ENCODE results near the gene CHFR.
"Not testable (repeated sequence)": the region's sequence is repeated elsewhere in the genome, so short reads cannot be mapped to it uniquely, and the experiment has no call there.

Gene CHFR

DNA sequence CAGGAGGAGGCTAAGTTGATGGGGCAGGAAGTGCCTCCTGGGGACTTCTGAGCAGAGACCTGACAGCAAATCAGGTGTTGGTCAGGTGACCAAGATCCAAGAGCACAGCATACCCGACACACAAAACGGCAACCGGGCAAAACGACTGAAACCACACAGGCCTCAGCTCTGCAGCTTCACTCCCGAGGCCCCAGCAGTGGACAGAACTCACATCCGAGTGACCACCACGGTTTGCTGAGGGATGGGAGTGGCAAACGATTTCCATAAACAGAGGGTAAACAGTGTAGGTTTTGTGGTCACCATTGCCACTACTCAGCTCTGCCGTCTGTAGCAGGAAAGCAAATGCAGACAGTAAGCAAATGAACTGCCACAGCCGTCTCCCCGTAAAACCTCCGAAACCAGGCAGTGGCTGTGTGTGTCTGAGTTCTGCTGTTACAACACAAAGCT, 14.4 kb downstream of the CHFR start:
- Histone ChIP-seq H3K27me3 (ENCODE audit: control insufficient read depth, insufficient read depth, low read length) (no peaks in the 10 kb centered on the region), H3K4me1 (ENCODE audit: control insufficient read depth, insufficient read depth, low read length) (no peaks in the 10 kb centered on the region), H3K9me3 (ENCODE audit: control insufficient read depth, low read length) (no peaks in the 10 kb centered on the region), H3K4me3 (ENCODE audit: low read length) (no peak overlapping the region), H3K9ac (ENCODE audit: low read length) (no peak overlapping the region), H3K36me3 (ENCODE audit: control insufficient read depth, insufficient read depth, low read length) (peaks cover 16% of the 10 kb centered on the region)

DNA sequence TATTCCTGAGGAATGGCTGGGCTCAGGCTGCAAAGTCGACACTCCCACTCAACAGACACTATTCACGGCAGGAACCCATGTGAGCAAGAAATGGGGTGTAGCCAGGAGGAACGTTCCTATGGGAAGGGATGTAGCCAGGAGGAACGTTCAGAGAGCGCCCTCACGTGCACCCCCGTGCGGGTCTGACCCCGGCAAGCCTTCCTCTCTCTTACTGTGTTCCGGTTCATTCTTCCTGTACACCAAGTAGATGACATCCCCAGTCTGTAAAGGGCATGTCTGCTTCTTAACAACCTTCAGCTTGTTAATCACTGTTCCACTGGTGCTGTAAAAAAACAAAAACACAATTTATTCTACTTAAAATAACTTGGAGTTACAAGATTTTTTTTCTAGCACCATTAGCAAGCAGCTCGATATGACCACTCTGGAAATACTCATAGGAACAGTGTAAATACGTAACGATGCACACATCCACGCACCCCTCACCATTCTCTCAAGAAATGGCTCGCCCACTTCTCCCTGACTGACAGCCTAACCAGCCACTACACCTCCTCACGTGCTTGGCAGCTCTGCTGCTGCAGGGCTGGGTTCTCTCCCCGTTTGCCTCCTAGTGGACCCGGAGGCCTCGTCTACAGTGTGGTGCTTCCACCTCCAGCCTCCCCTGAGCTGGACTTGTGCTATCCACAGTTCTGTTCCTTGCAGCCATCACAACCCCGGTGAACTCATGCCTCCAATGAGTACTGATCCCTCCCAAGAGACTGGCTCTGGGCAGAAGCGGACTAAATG, 15.1 kb downstream of the CHFR start:
- no peaks in the 10 kb centered on the region for H3K9me3 ChIP-seq (ENCODE audit: control insufficient read depth, low read length)
- H3K4me1 ChIP-seq (ENCODE audit: control insufficient read depth, insufficient read depth, low read length), result no peaks in the 10 kb centered on the region
- H3K4me3 ChIP-seq (ENCODE audit: low read length), result no peak overlapping the region
- H3K36me3 ChIP-seq (ENCODE audit: control insufficient read depth, insufficient read depth, low read length), result peaks cover 17% of the 10 kb centered on the region
- no peak overlapping the region for H3K9ac ChIP-seq (ENCODE audit: low read length)
- no peaks in the 10 kb centered on the region for H3K27me3 ChIP-seq (ENCODE audit: control insufficient read depth, insufficient read depth, low read length)

GRCh38 chr12:132869551-132869950, 17.9 kb downstream of the CHFR start:
- Histone ChIP-seq H3K36me3 (ENCODE audit: control insufficient read depth, insufficient read depth, low read length) (peaks cover 20% of the 10 kb centered on the region), H3K9me3 (ENCODE audit: control insufficient read depth, low read length) (no peaks in the 10 kb centered on the region), H3K4me1 (ENCODE audit: control insufficient read depth, insufficient read depth, low read length) (no peaks in the 10 kb centered on the region), H3K4me3 (ENCODE audit: low read length) (no peak overlapping the region), H3K9ac (ENCODE audit: low read length) (no peak overlapping the region), H3K27me3 (ENCODE audit: control insufficient read depth, insufficient read depth, low read length) (no peaks in the 10 kb centered on the region)

DNA sequence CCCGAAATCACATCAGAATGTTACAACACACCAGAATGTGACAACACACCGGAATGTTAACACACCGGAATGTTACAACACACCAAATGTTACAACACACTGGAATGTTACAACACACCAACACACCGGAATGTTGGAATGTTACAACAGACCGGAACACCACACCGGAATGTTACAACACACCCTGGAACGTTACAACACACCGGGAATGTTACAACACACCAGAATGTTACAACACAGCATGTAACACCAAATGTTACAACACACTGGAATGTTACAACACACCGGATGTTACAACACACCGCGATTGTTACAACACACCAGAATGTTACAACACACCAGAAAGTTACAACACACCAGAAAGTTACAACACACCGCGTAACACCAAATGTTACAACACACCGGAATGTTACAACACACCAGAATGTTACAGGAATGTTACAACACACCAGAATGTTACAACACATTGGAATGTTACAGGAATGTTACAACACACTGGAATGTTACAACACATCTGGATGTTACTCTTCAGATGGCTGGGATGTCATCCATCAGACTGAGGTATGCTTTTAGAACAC, 21.1 kb downstream of the CHFR start:
- H3K4me3 ChIP-seq (ENCODE audit: low read length), result no peak overlapping the region
- no peaks in the 10 kb centered on the region for H3K9me3 ChIP-seq (ENCODE audit: control insufficient read depth, low read length)
- peaks cover 13% of the 10 kb centered on the region for H3K36me3 ChIP-seq (ENCODE audit: control insufficient read depth, insufficient read depth, low read length)
- no peaks in the 10 kb centered on the region for H3K4me1 ChIP-seq (ENCODE audit: control insufficient read depth, insufficient read depth, low read length)
- no peak overlapping the region for H3K9ac ChIP-seq (ENCODE audit: low read length)
- no peaks in the 10 kb centered on the region for H3K27me3 ChIP-seq (ENCODE audit: control insufficient read depth, insufficient read depth, low read length)

DNA sequence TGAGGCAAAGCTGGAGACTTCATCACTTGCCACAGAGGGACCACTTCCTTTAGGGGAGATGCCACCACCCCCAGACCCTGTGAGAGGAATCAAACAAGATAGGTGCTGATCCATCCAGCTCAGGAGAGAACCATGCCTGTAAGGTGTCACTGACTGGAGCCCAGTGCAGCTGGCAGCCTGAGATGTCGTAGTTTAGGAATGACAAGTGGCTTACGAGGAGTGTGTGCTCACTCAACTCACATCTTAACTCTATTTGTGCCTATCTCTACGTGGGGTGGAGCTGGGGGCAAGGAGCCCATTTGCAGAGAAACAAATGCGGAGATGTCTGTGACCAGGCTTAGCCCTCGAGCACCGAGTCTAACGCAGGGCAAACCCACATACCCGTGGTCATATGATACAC, 25.8 kb downstream of the CHFR start:
- no peaks in the 10 kb centered on the region for H3K27me3 ChIP-seq (ENCODE audit: control insufficient read depth, insufficient read depth, low read length)
- no peaks in the 10 kb centered on the region for H3K9me3 ChIP-seq (ENCODE audit: control insufficient read depth, low read length)
- peaks cover 18% of the 10 kb centered on the region for H3K36me3 ChIP-seq (ENCODE audit: control insufficient read depth, insufficient read depth, low read length)
- H3K9ac ChIP-seq (ENCODE audit: low read length), result no peak overlapping the region
- peaks cover 5% of the 10 kb centered on the region for H3K4me1 ChIP-seq (ENCODE audit: control insufficient read depth, insufficient read depth, low read length)
- H3K4me3 ChIP-seq (ENCODE audit: low read length), result no peak overlapping the region

- Histone ChIP-seq H3K27me3 (ENCODE audit: control insufficient read depth, insufficient read depth, low read length) (no peaks in the 10 kb centered on the region), H3K9me3 (ENCODE audit: control insufficient read depth, low read length) (no peaks in the 10 kb centered on the region), H3K36me3 (ENCODE audit: control insufficient read depth, insufficient read depth, low read length) (peaks cover 22% of the 10 kb centered on the region), H3K4me3 (ENCODE audit: low read length) (no peak overlapping the region), H3K4me1 (ENCODE audit: control insufficient read depth, insufficient read depth, low read length) (peaks cover 5% of the 10 kb centered on the region), H3K9ac (ENCODE audit: low read length) (no peak overlapping the region)
Measured at GRCh38 chr12:132858718-132859266, 28.6 kb downstream of the CHFR start.

DNA sequence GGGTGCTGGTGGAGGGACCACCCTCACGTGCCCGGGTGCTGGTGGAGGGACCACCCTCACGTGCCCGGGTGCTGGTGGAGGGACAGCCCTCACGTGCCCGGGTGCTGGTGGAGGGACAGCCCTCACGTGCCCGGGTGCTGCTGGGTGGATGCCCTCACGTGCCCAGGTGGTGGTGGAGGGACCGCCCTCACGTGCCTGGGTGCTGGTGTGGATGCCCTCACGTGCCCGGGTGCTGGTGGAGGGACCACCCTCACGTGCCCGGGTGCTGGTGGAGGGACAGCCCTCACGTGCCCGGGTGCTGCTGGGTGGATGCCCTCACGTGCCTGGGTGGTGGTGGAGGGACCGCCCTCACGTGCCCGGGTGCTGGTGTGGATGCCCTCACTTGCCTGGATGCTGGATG, 30.4 kb downstream of the CHFR start:
- H3K36me3 ChIP-seq (ENCODE audit: control insufficient read depth, insufficient read depth, low read length), result peaks cover 22% of the 10 kb centered on the region
- not testable (repeated sequence) for H3K9ac ChIP-seq (ENCODE audit: low read length); H3K27me3 ChIP-seq (ENCODE audit: control insufficient read depth, insufficient read depth, low read length); H3K9me3 ChIP-seq (ENCODE audit: control insufficient read depth, low read length); H3K4me1 ChIP-seq (ENCODE audit: control insufficient read depth, insufficient read depth, low read length); H3K4me3 ChIP-seq (ENCODE audit: low read length)

DNA sequence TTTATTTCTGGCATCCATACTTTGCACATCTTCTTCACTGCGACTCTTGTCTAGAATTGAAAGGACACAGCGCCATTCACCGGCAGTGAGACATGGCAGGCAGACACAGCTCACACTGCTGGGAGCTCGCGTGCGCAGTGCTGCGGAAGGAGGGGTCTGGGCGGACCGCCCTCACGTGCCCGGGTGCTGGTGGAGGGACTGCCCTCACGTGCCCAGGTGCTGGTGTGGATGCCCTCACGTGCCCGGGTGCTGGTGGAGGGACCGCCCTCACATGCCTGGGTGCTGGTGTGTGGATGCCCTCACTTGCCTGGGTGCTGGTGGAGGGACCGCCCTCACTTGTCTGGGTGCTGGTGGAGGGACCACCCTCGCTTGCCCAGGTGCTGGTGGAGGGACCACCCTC, 30.8 kb downstream of the CHFR start:
- peaks cover 21% of the 10 kb centered on the region for H3K36me3 ChIP-seq (ENCODE audit: control insufficient read depth, insufficient read depth, low read length)
- H3K27me3 ChIP-seq (ENCODE audit: control insufficient read depth, insufficient read depth, low read length), result no peaks in the 10 kb centered on the region
- no peaks in the 10 kb centered on the region for H3K9me3 ChIP-seq (ENCODE audit: control insufficient read depth, low read length)
- H3K4me1 ChIP-seq (ENCODE audit: control insufficient read depth, insufficient read depth, low read length), result peaks cover 5% of the 10 kb centered on the region
- no peak overlapping the region for H3K4me3 ChIP-seq (ENCODE audit: low read length)
- no peak overlapping the region for H3K9ac ChIP-seq (ENCODE audit: low read length)

DNA sequence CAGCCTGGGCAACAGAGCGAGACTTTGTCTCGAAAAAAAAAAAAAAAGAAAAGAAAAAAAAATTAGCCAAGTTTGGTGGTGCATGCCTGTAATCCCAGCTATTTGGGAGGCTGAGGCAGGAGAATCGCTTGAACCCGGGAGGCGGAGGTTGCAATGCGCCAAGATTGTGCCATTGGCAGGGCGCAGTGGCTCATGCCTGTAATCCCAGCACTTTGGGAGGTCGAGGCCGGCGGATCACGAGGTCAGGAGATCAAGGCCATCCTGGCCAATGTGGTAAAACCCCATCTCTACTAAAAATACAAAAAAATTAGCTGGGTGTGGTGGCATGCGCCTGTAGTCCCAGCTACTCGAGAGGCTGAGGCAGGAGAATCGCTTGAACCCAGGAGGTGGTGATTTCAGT, 32.2 kb downstream of the CHFR start:
- H3K36me3 ChIP-seq (ENCODE audit: control insufficient read depth, insufficient read depth, low read length), result peaks cover 22% of the 10 kb centered on the region
- not testable (repeated sequence) for H3K9me3 ChIP-seq (ENCODE audit: control insufficient read depth, low read length); H3K27me3 ChIP-seq (ENCODE audit: control insufficient read depth, insufficient read depth, low read length); H3K4me3 ChIP-seq (ENCODE audit: low read length); H3K9ac ChIP-seq (ENCODE audit: low read length); H3K4me1 ChIP-seq (ENCODE audit: control insufficient read depth, insufficient read depth, low read length)

DNA sequence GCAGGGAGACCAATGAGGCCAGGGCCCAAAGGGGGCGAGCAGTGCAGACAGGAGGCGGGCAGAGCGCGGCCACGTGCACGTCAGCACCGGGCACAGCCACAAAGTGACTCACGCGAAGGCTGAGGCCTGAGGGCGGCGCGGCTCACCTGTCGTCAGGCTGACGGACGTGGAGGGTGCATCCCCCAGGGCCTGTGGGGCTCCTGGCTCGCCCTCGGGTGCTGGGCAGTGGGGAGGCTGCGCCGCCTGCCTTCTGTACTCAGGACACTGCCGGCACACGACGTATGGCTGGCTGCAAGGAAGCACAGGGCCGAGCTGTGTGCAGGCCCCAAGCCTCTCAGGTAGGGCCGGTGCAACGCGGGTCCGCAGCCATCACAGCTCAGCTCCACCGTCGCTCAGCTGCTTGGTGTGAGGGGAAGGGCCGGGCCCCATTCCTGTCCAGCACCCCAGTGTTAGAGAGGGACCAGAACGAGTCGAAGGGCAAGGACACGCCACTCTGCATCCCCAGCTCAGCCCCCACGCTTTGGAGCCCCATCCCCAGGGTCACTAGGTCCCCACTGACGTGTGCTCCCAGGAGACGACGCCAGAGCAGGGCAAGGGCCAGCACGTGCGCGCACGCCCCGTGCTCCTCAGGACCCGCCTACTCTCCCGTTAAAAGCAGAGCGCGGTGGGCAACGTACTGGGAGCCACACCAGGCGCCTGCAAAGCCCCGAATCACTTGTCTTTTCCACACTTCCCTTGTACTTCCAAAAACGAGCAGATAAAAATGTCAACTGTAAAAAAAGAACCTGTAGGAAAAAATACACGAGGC, 33.9 kb downstream of the CHFR start:
- Histone ChIP-seq H3K36me3 (ENCODE audit: control insufficient read depth, insufficient read depth, low read length) (peaks cover 22% of the 10 kb centered on the region), H3K4me3 (ENCODE audit: low read length) (no peak overlapping the region), H3K9ac (ENCODE audit: low read length) (no peak overlapping the region), H3K4me1 (ENCODE audit: control insufficient read depth, insufficient read depth, low read length) (peaks cover 5% of the 10 kb centered on the region), H3K27me3 (ENCODE audit: control insufficient read depth, insufficient read depth, low read length) (no peaks in the 10 kb centered on the region), H3K9me3 (ENCODE audit: control insufficient read depth, low read length) (no peaks in the 10 kb centered on the region)

GRCh38 chr12:132852496-132852895, 34.9 kb downstream of the CHFR start:
- no peaks in the 10 kb centered on the region for H3K9me3 ChIP-seq (ENCODE audit: control insufficient read depth, low read length)
- H3K4me1 ChIP-seq (ENCODE audit: control insufficient read depth, insufficient read depth, low read length), result no peaks in the 10 kb centered on the region
- H3K36me3 ChIP-seq (ENCODE audit: control insufficient read depth, insufficient read depth, low read length), result peaks cover 24% of the 10 kb centered on the region
- H3K27me3 ChIP-seq (ENCODE audit: control insufficient read depth, insufficient read depth, low read length), result no peaks in the 10 kb centered on the region
- H3K4me3 ChIP-seq (ENCODE audit: low read length), result no peak overlapping the region
- H3K9ac ChIP-seq (ENCODE audit: low read length), result no peak overlapping the region

DNA sequence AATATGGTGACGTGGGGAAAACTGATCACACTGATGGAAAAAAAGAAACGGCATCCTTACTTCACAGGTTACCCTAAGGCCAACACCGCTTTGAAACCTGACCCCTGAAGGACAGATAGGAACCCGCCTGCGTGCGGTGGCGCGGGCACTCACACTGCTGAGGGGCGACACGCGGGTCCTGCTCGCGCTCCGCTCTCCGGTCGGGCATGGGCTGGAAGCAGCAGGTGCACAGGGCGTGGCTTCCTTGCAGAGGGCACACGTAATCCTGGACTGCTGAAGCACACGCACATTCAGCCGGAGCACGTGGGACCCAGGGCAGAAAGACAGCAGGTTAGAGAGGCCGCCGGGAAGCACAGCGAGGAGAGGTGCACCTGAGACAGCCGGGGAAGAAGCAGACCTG, 35.9 kb downstream of the CHFR start:
- H3K36me3 ChIP-seq (ENCODE audit: control insufficient read depth, insufficient read depth, low read length), result peaks cover 26% of the 10 kb centered on the region
- no peaks in the 10 kb centered on the region for H3K4me1 ChIP-seq (ENCODE audit: control insufficient read depth, insufficient read depth, low read length)
- H3K4me3 ChIP-seq (ENCODE audit: low read length), result no peak overlapping the region
- no peaks in the 10 kb centered on the region for H3K27me3 ChIP-seq (ENCODE audit: control insufficient read depth, insufficient read depth, low read length)
- no peak overlapping the region for H3K9ac ChIP-seq (ENCODE audit: low read length)
- no peaks in the 10 kb centered on the region for H3K9me3 ChIP-seq (ENCODE audit: control insufficient read depth, low read length)

Measured in mucosa of stomach (tissue), 1 donor.